Keratinocyte (primary cell): Measurements from ENCODE around the gene ANKFN1. TPM values are rescaled to one million over a fixed set of nuclear protein-coding genes. Genes with fewer than 3 reads are reported as not detected.

Experiments
- DNase-seq: peaks from one replicate; pipeline ENCODE4 v3.0.0-alpha.2; 2011; ENCODE audit warnings: low read depth, missing footprints, low spot score
- FAIRE-seq: peaks from 2 replicates; lab custom pipeline; 2011; peaks lifted over from hg19 to GRCh38; lab: Jason Lieb, UNC
- H2AFZ ChIP-seq: 2 replicates; pipeline ENCODE4 v1.6.0; 2012; ENCODE audit warnings: low read length, control low read depth, inconsistent platforms; ENCODE audit not compliant: control insufficient read depth
- H3K27ac ChIP-seq: 2 replicates; pipeline ENCODE4 v1.5.1; 2011; ENCODE audit warnings: low read length; ENCODE audit not compliant: control insufficient read depth, insufficient read depth
- H3K27me3 ChIP-seq: 3 replicates; pipeline ENCODE4 v1.6.0; 2011; ENCODE audit warnings: low read length; ENCODE audit not compliant: control insufficient read depth, insufficient read depth; ENCODE audit errors: extremely low read depth
- H3K36me3 ChIP-seq, 2 experiments: 2 replicates in 1 of 2; 3 replicates in 1 of 2; pipeline ENCODE4 v1.5.1; 2011; ENCODE audit warnings: low read length in 2 of 2, mild to moderate bottlenecking in 1 of 2; ENCODE audit not compliant: control insufficient read depth in 2 of 2, insufficient read depth in 2 of 2; ENCODE audit errors: extremely low read depth in 1 of 2
- H3K4me1 ChIP-seq: 3 replicates; pipeline ENCODE4 v1.5.1; 2011; ENCODE audit warnings: low read length; ENCODE audit not compliant: control insufficient read depth, insufficient read depth; ENCODE audit errors: extremely low read depth
- H3K4me2 ChIP-seq: 3 replicates; pipeline ENCODE4 v1.6.0; 2011; ENCODE audit warnings: low read depth, low read length; ENCODE audit not compliant: control insufficient read depth, insufficient read depth; ENCODE audit errors: extremely low read depth
- H3K4me3 ChIP-seq, 3 experiments: fragments of 200-600 bp in 1 of 3; sonication (generic) in 1 of 3; 2 replicates in 2 of 3; 3 replicates in 1 of 3; pipeline ENCODE4 v1.5.1; 2011 to 2016; ENCODE audit warnings: low read length in 3 of 3, mild to moderate bottlenecking in 3 of 3, control low read depth in 2 of 3, inconsistent platforms in 1 of 3, low read depth in 1 of 3, mixed read lengths in 1 of 3, mixed run types in 1 of 3, moderate library complexity in 1 of 3; ENCODE audit not compliant: control insufficient read depth in 2 of 3, insufficient read depth in 2 of 3; ENCODE audit errors: extremely low read depth in 1 of 3
- H3K79me2 ChIP-seq: 2 replicates; pipeline ENCODE4 v1.6.0; 2012; ENCODE audit warnings: low read length; ENCODE audit not compliant: control insufficient read depth, insufficient read depth
- H3K9ac ChIP-seq: 3 replicates; pipeline ENCODE4 v1.6.0; 2011; ENCODE audit warnings: low read length; ENCODE audit not compliant: control insufficient read depth, insufficient read depth; ENCODE audit errors: extremely low read depth
- H3K9me1 ChIP-seq: 3 replicates; pipeline ENCODE4 v1.6.0; 2011; ENCODE audit warnings: low read length; ENCODE audit not compliant: control insufficient read depth, insufficient read depth; ENCODE audit errors: extremely low read depth
- H3K9me3 ChIP-seq: 2 replicates; pipeline ENCODE4 v1.5.1; 2012; ENCODE audit warnings: low read depth, low read length; ENCODE audit not compliant: control insufficient read depth
- H4K20me1 ChIP-seq: 3 replicates; pipeline ENCODE4 v1.6.0; 2011; ENCODE audit warnings: low read length; ENCODE audit not compliant: control insufficient read depth, insufficient read depth; ENCODE audit errors: extremely low read depth
- EZH2 ChIP-seq: IDR thresholded peaks from one replicate; pipeline ENCODE4 v1.6.1; 2012; ENCODE audit warnings: inconsistent platforms, mild to moderate bottlenecking, low read length, moderate library complexity
- dilution Hi-C: fragments of 300-500 bp; cut with MboI; formaldehyde crosslinking; loops from one replicate; pipeline ENCODE4 v1.7.0; 2020; ENCODE audit warnings: low sequenced_read_pairs; ENCODE audit not compliant: extremely low pct_ligation_motif_present
- polyA plus RNA-seq, 5 experiments: library from polyadenylated mRNA; depleted of rRNA in 3 of 5; stranded (reverse) in 3 of 5; stranded (forward) in 1 of 5; unstranded in 1 of 5; fragments of >200 nt; gene quantifications; 1 replicate in 1 of 5; 2 replicates in 3 of 5; 3 replicates in 1 of 5; pipeline versions ENCODE4 v1.2.1 to v1.2.3, GENCODE V29; 2011 to 2012; ENCODE audit warnings: missing spikeins in 2 of 5, low read depth in 1 of 5, low replicate concordance in 1 of 5
- TF ChIP-seq, protein P1 (sequence below), 3 experiments: IDR thresholded peaks in 1 of 3; conservative IDR thresholded peaks in 1 of 3; optimal IDR thresholded peaks in 1 of 3; 2 replicates in 2 of 3; 3 replicates in 1 of 3; pipeline versions ENCODE3 to v1.5.1; 2011; ENCODE audit warnings: low read length in 3 of 3, mild to moderate bottlenecking in 3 of 3, moderate library complexity in 2 of 3, control low read depth in 1 of 3, inconsistent platforms in 1 of 3; ENCODE audit not compliant: insufficient read depth in 2 of 3; ENCODE audit errors: extremely low read depth in 1 of 3

The ANKFN1 gene
- polyA plus RNA-seq, 1 donor (not counting 4 experiments of a cell fraction or from before 2014, with no cell fraction given): 0.12 TPM

DNA sequence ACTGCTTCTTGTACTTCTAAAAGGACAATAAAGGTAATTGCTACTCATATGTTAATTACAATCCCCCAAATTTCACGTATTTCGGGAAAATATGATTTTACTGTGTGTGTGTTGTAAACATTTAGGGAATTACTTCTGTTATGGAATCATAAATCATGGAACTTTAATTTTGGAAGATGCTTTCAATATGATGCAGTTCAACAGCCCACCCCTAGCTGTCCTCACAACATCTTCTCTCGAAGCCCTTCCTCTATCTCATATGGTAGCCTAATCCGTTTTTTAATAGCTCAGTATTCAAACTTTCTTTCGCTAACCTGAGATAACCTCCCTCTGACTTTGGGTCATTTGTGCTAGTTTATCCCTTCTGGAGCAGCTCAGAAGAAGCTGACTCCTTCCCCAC is 78.4 kb downstream of the ANKFN1 start:
- Histone ChIP-seq H3K9ac (no peak overlapping the region), H3K27me3 (no peaks in the 10 kb centered on the region), H3K79me2 (no peaks in the 10 kb centered on the region), H2AFZ (no peak overlapping the region), H3K4me1 (no peaks in the 10 kb centered on the region), H3K27ac (no peak overlapping the region), H3K4me2 (no peak overlapping the region), H4K20me1 (no peaks in the 10 kb centered on the region), H3K36me3 (no peaks in the 10 kb centered on the region), H3K4me3 (no peak overlapping the region), H3K9me1 (no peaks in the 10 kb centered on the region), H3K9me3 (no peaks in the 10 kb centered on the region)
- no peak for TF ChIP-seq EZH2
- TF ChIP-seq, protein P1, sequence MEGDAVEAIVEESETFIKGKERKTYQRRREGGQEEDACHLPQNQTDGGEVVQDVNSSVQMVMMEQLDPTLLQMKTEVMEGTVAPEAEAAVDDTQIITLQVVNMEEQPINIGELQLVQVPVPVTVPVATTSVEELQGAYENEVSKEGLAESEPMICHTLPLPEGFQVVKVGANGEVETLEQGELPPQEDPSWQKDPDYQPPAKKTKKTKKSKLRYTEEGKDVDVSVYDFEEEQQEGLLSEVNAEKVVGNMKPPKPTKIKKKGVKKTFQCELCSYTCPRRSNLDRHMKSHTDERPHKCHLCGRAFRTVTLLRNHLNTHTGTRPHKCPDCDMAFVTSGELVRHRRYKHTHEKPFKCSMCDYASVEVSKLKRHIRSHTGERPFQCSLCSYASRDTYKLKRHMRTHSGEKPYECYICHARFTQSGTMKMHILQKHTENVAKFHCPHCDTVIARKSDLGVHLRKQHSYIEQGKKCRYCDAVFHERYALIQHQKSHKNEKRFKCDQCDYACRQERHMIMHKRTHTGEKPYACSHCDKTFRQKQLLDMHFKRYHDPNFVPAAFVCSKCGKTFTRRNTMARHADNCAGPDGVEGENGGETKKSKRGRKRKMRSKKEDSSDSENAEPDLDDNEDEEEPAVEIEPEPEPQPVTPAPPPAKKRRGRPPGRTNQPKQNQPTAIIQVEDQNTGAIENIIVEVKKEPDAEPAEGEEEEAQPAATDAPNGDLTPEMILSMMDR (optimal IDR thresholded peaks at IDR 0.05 in 1 of 3, IDR thresholded peaks at IDR 0.05 in 1 of 3, conservative IDR thresholded peaks at IDR 0.05 in 1 of 3; ENCODE audit: extremely low read depth in 1 of 3, insufficient read depth in 2 of 3, low read length in 3 of 3): no peak
- DNase-seq (no peak), FAIRE-seq (no peak)
- dilution Hi-C loops: no loop called here

DNA sequence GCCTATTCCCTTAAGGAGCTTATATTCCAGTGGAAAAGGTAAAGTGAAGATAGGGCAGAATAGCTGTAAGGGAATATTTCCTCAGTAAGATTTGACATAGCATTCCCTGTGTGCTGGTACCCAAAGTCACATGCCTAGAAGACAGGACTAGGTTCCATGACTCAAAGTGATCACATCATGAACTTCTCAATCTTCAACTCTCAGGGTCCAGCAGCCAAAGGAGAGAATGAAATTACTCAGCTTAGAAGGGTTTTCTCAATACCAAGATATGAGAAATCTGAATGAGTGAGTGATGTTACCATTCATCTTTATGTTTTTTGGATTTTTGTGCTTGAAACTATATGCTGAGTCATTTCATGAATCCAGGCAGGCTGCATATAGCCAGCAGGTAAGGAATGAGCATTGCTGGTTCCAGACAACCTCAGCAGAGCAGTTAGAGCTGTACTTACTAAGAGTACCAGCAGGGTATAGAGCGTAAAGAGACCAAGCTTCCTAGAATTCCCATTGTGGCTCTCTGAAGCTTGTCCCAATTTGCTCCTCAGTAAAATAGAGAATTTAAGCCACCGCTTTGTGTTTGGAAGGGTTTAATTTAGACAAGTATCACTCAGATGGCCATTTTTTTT is 91.1 kb downstream of the ANKFN1 start:
- no peaks in the 10 kb centered on the region for H3K4me1 ChIP-seq
- no peaks in the 10 kb centered on the region for H3K36me3 ChIP-seq
- H3K27ac ChIP-seq: no peak overlapping the region
- FAIRE-seq: no peak
- no peak overlapping the region for H2AFZ ChIP-seq
- no peaks in the 10 kb centered on the region for H3K79me2 ChIP-seq
- no peaks in the 10 kb centered on the region for H4K20me1 ChIP-seq
- DNase-seq: no peak
- dilution Hi-C loops: no loop called here
- no peak for TF ChIP-seq EZH2
- TF ChIP-seq, protein P1 (optimal IDR thresholded peaks at IDR 0.05 in 1 of 3, IDR thresholded peaks at IDR 0.05 in 1 of 3, conservative IDR thresholded peaks at IDR 0.05 in 1 of 3; ENCODE audit: extremely low read depth in 1 of 3, insufficient read depth in 2 of 3, low read length in 3 of 3): no peak
- H3K9ac ChIP-seq: no peak overlapping the region
- no peak overlapping the region for H3K4me2 ChIP-seq
- no peaks in the 10 kb centered on the region for H3K9me3 ChIP-seq
- H3K9me1 ChIP-seq: no peaks in the 10 kb centered on the region
- H3K4me3 ChIP-seq: no peak overlapping the region
- H3K27me3 ChIP-seq: no peaks in the 10 kb centered on the region
